Hepatic stellate cell (primary cell): Measurements from ENCODE around the gene CROCC.

Experiments used
- DNase-seq: peaks from one replicate; pipeline ENCODE4 v3.0.0; 2011; ENCODE audit warnings: low spot score

CROCC gene

DNA sequence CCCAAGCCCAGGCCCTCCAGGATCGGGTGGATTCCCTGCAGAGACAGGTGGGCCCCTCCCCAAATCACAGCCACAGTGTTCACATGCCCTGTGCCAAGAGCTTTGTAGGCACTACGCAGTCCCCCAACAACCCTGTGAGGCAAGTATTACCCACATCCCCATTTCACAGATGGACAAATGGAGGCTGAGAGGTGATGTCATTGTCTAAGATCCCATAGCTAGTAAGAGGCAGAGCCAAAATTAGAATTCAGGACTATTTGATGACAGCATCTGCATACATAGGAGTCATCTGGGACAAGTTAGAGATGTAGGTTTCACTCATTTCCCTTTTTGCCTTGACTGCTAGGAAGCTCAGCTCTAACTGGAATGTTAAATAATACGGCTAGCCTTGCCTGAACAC lies 46.6 kb downstream of the CROCC start:
- no peak for DNase-seq

DNA sequence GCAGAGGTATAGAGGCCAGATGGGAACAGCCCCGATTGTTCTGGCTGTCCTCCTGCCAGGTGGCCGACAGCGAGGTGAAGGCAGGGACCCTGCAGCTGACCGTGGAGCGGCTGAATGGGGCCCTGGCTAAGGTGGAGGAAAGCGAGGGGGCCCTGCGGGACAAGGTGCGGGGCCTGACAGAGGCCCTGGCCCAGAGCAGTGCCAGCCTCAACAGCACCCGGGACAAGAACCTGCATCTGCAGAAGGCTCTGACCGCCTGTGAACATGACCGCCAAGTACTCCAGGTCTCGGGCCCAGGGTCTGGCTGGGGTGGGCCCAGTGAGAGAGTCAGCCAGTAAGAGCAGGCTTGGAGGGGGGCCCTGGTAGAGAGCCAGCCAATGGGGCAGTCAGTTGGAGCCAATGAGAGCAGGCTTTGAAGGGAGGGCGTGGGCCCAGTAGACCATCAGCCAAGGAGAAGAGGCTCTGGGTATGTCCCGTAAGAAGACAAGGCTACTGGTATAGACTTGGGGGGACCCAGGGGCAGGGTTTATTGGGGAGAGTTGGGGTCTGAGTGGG lies 47.4 kb downstream of the CROCC start:
- no peak for DNase-seq

DNA sequence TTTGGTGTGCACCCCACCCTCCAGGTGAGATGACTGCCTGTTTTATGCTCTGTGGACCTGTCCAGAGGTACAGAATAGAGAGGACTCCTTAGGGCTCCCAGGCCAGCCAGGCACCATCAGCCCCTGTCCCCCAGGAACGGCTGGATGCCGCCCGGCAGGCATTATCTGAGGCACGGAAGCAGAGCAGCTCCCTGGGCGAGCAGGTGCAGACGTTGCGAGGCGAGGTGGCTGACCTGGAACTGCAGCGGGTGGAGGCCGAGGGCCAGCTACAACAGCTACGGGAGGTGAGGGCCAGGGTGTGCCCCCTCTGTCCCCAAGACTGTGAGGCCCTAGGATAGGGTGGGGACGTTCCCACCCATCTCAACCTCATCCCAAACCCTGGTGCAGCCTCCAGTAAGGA lies 47.9 kb downstream of the CROCC start:
- DNase-seq = no peak

DNA sequence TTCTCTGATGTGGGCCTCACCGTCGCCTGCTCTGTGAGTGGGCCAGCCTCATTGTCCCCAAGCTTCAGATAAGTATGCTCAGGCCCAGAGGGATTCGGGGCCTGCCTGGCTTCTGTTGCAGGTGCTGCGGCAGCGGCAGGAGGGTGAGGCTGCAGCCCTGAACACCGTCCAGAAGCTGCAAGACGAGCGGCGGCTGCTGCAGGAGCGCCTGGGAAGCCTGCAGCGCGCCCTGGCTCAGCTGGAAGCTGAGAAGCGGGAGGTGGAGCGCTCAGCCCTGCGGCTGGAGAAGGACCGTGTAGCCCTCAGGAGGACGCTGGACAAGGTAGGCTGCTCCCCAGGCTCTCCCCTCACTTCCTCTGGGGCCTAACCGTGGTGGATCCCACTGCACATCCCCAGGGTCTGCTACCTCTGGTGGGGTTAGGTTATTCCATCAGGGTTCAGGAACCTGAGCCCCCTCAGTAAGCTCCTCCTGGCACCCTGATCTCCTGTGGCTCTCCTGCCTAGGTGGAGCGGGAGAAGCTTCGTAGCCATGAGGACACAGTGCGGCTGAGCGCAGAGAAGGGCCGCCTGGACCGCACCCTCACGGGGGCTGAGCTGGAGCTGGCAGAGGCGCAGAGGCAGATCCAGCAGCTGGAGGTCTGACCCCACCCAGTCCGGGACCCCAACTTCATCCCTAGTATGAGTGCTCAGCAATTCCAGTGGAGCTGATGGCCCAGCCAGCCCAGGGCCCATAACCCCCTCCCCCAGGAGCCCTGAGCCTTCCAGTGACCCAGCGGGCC lies 48.6 kb downstream of the CROCC start:
- DNase-seq = no peak

DNA sequence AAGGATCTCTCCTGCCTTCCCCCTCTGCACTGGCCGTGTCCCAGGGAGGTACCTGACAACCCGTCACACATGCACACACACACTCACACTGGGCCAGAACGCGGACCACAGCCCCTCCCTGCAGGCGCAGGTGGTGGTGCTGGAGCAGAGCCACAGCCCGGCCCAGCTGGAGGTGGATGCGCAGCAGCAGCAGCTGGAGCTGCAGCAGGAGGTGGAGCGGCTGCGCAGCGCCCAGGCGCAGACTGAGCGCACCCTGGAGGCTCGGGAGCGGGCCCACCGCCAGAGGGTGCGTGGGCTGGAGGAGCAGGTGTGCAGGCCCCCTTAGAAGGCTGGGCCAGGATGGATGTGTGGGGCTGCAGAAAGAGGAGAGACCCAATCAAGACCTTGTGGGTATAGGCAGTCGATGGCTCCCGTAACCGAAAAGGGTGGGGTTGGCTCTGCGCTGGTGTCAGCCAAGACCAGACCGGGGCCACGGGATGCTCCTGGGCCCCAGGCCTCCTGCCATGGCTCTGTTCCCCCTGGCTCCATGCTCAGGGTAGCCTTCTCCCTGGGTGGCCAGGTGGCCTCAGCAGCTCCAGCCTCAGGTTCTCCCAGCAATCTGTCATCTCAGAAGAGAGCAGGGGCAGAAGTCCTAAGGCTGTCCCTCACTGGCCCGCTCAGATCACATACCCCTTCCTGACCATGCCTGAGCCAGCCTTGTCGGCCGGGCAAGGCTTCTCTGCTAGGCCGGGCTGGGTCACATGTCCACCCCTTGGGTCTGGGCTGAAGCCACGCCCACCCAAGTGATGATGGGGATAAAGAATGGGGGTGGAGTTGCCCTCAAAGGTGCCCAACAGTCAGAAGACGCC lies 49.8 kb downstream of the CROCC start:
- DNase-seq = no peak

GRCh38 chr1:16972189-16972895 lies 50.6 kb downstream of the CROCC start:
- no peak for DNase-seq

DNA sequence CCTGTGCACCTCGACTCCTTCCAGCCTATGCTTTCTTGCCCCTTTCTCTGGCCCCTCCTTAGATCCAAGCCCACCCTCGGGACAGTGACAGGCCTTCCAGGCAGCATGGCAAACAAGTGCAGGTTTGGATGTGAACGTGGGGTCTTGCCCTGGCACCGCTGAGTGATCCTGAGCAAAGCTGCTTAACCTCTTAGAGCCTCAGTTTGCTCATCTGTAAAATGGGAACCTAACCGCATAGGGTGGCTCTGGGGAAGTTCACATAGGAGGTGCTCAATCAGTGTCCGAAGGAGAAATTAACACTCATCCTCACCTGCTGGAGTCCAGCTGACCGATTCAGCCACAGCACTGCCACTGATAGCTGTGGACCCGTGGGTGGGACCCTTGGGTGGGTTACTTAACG lies 51.5 kb downstream of the CROCC start:
- DNase-seq = no peak

GRCh38 chr1:16975211-16975610 lies 53.5 kb downstream of the CROCC start:
- no peak for DNase-seq

DNA sequence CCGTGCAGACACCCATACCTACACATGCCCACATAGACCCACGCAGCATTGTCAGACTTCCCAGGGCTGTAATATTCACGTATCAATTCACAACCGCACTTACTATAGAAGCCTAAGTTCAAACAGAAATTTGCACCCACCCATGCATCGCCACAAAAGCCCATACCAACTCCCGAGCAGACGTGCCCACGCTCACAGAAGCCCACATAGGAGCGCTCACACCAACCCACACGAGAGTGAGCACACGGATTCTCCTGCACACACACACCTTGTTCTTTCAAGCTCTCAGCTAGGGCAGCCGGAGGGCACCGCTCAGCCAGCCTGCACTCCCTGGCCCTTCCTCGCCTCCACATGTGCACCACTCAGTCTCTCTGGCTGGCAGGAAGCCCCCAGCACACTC lies 54.1 kb downstream of the CROCC start:
- no peak for DNase-seq

DNA sequence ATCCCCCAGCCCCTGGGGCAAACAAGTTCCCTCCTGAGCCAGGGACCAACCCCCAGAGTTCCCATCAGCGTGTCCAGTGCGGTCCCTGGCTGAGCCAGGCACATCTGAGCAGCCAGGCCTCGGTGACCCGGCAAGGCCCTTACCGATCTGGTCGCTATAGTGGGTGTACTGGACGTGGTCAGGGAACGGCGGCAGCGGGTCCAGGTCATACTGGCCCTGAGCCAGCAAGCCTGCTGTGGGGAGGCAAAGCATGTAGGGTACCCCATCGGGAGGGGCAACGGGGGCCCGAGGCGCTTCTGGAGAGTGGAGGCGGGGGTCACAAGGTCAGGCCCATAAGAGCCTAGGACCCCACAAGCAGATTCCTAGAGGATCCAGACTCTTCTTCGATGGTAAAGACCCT lies 55.2 kb downstream of the CROCC start:
- no peak for DNase-seq

DNA sequence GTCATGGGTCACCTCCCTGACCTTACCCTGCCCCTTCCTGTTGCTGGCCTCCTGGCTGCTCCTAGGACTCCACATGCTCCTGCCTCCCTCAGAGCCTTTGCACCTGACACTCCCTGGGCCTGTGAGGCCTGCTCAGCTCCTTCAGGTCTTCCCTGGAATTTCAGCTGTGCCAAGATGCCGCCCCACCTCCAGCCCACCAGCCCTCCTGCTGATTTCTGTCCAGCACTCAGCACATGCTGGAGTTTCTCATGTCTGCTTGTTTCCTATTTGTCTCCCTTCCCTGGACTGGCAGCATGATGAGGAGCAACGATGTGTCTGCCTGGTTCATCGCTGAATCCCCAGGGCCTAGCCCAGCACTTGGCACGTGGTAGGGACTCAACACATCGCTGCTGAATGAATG lies 55.6 kb downstream of the CROCC start:
- DNase-seq = no peak

DNA sequence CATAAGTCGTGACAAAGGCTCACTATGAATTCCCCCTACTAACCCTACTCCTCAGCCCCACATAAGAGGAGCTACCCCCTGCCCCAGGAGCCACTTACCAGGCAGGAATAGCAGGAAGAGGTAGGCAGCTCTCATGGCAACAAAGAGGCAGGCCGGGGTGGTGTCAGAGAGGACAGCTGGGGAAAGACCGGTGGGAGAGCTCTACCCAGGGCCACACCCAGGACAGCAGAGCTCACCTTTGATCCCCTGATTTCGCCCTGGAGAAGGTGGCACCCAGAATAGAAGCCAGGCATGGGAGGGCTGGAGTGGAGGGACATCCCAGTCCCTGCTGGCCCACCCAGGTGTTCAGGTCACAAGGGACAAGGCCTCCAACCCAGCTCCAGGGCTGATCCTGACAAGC lies 56.4 kb downstream of the CROCC start:
- no peak for DNase-seq

- no peak for DNase-seq
These were observed 57.1 kb downstream of the CROCC start for GRCh38 chr1:16978567-16979474.

DNA sequence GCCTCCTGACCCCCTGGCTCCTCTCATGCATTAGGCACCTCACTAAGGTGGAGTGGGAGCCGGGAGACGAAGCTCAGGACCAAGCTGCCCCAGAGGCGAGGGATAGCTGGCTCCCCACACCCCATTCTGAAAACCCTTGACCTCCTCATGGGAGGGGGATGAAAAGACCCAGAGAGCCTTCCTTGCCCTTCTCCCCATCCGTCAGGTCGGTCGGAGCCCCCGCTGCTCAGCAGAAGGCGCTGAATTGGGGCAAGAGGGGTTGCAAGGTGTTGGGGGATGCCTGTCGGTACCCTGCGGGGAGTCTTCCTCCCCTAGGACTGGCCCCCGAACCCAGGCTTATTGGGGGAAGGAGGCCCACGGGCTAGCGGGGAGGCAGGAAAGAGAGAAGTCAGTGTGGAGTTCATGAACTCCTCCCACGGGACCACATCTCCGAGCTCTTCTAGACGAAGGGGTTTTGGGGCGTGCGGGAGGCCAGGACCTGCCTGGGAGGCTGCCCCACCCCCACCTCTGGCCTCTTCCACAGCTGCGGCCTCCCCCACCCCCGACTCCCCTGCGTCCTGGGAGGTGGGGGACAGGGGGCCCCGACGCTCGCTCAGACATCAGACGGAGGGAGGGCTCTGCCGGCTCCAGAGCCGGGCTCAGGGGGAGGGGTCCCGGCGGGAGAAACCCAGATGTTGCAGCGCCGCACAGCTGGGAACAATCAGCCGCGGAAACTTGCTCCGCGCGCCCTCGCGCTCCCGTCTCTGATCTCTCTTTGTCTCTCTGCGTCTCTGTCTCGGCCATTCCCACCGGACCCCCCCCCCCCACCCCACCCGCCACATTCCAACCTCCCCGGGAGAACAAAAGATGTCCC lies 58.0 kb downstream of the CROCC start:
- DNase-seq = no peak

- DNase-seq = no peak
These were observed 58.9 kb downstream of the CROCC start, which contains the start of gene MFAP2 for GRCh38 chr1:16980473-16981268. Gene MFAP2, minus strand, starts transcription at chr1:16980620. Its CDS starts 2,347 bp downstream, at chr1:16978273.

DNA sequence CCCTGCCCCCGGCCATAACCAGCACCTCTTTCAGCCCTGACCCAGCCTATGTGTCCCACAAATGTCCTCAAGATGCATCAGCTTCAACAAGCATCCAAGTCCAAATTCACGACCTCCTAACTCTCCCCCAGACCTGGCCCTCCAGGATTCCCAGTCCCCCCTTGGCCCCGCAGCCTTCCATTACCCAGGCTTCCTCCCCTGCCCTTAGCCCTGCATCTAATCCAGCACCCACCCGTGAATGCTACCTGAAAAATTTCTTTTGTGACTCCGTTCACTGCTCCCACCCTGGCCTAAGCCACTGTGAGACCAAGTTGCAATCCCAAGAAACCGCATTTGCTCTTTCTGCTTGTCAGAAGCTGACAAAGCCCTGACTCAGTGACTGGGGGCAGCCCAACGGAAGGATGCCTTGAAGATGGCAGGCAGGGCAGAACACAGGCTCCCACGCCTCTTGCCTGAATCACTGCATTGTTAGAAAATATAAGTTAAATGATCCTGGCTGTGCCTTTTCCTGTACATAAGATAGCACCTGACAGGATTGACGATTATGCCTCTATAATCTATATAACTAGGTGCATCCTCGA lies 59.6 kb downstream of the CROCC start:
- peak; percentile 81 for DNase-seq

DNA sequence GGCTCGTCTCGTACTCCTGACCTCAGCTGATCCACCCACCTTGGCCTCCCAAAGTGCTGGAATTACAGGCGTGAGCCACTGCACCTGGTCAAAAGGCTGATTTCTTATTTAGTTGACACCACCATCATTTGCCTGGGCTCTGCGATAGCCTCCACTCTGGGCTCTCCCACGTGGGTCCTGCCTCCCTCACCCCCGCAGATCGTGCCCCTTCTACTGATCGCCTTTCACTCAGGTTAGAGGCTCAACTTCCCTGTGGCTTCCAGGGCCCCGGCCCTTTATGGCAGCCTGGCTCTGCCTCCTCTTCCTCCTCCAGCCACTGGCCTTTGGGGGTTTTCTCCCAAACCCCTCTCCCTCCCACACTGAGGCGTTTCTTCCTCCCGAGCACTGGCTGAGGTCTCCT lies 61.2 kb downstream of the CROCC start:
- no peak for DNase-seq

DNA sequence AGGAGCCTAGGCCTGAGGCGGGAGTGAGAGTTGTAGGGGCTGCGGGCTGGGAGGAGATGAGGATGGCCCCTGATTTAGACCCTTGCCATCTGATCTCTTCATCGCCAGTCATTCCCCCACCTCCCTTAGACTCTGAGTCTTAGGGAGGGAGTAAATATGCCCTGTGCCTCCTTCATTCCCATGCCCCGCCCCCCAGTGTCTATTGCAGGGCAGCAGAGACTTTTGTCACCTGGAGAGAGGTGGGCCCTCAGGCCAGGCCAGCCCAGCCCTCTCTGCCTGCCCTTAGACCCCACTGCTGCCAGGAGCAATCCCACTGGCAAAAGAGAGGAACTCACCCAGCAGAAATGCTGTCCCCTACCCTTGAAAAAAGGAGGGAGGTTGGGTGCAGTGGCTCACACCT lies 61.9 kb downstream of the CROCC start:
- DNase-seq = no peak

DNA sequence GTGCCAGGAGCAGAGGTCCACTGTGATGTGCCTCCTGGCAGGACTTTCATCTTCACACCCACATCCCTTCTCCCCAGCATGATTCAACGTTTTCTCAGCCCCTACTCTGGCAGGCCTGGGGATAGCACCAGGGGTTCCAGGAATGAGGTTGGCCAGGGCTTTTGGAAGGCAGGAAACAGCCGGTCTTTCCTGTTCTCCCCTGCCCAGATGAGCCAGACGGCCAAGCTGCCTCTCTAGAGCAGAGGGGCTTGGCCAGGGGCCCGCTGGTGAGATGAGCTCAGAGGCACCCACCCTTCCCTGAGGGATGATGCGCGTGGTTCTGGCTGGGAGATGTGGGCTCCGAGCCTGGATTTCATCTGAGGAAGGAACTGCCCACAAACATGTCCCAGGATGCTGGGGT lies 63.0 kb downstream of the CROCC start:
- peak; percentile 47 for DNase-seq
